Body of pancreas (tissue), 4 donors: Measurements from ENCODE around the gene TBRG4.
A peak's percentile ranks its signal among the peaks of the same experiment; 100 is the strongest.

Source experiments
- POLR2A ChIP-seq, 3 donors: fragments of 450-650 bp; IDR thresholded peaks; one replicate each; pipeline ENCODE4 v1.6.1; 2016; ENCODE audit warnings: antibody characterized with exemption in 3 of 3, mild to moderate bottlenecking in 2 of 3
- TF ChIP-seq, protein P1 (sequence below), 7 experiments: fragments of 450-650 bp in 4 of 7; fragments of 200-600 bp in 3 of 7; sonication (generic) in 3 of 7; IDR thresholded peaks; one replicate each; pipeline ENCODE4 v1.5.1; 2016 to 2019; ENCODE audit warnings: antibody characterized with exemption in 7 of 7

DNA sequence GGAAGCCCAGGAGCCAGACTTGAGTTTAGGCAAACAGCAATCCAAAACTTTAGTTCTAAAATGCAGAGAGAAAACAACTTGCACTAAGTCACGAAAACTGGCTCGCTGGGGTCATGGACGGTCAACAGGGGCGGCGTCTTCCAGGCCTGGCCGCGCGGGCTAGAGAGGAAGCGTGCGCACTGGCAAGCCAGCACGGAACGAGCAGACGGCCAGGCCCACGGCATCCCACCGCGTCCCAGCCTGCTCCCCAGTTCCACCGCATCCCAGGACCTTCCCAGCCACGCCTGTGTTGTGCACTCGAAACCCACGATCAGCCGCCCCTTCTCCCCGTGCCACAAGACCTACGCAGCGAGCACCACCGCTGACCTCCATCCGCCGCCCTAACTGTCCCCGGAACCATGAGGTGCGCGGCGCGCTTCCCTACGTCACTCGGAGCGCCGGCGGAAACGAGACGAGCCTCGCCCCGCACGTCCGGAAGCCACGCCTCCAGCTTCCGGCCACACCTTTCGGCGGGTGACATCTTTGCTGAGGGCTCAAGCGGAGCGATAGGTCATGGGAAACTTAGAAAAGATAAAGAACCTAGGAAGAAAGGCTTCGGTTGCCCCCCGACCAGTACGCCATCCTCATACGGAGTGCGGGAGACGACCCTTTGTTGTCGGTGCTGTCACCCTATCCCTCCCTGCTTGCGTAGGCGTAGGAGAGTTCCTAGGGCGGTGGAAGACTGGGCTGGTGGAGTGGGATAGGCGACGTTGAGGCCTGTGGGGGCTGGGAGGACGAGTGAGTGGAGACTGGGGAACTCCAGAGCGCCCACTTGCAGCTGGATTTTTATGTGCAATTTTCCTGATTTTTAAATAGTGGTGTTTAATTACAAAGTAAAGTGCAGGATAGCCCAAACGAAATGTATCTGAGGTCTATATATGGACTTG, at the start of gene TBRG4:
- TF ChIP-seq, protein P1, sequence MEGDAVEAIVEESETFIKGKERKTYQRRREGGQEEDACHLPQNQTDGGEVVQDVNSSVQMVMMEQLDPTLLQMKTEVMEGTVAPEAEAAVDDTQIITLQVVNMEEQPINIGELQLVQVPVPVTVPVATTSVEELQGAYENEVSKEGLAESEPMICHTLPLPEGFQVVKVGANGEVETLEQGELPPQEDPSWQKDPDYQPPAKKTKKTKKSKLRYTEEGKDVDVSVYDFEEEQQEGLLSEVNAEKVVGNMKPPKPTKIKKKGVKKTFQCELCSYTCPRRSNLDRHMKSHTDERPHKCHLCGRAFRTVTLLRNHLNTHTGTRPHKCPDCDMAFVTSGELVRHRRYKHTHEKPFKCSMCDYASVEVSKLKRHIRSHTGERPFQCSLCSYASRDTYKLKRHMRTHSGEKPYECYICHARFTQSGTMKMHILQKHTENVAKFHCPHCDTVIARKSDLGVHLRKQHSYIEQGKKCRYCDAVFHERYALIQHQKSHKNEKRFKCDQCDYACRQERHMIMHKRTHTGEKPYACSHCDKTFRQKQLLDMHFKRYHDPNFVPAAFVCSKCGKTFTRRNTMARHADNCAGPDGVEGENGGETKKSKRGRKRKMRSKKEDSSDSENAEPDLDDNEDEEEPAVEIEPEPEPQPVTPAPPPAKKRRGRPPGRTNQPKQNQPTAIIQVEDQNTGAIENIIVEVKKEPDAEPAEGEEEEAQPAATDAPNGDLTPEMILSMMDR (IDR thresholded peaks at IDR 0.05) = peak in 3 of 7 experiments; percentile 22 to 29 (median 23)
- TF ChIP-seq POLR2A (IDR thresholded peaks at IDR 0.05) = peak; percentile 83 to 96 (median 95)
